HG02885 (cell line): ENCODE measurements around the gene ITSN1.
"Not testable (repeated sequence)": the region's sequence is repeated elsewhere in the genome, so short reads cannot be mapped to it uniquely, and the experiment has no call there.

Experiments used
- ATAC-seq: cut with Tn5 transposase; IDR thresholded peaks from one replicate; pipeline ENCODE4 v1.9.1; 2021; ENCODE audit warnings: mild to moderate bottlenecking; ENCODE audit not compliant: unreplicated experiment, poor library complexity

The ITSN1 gene

DNA sequence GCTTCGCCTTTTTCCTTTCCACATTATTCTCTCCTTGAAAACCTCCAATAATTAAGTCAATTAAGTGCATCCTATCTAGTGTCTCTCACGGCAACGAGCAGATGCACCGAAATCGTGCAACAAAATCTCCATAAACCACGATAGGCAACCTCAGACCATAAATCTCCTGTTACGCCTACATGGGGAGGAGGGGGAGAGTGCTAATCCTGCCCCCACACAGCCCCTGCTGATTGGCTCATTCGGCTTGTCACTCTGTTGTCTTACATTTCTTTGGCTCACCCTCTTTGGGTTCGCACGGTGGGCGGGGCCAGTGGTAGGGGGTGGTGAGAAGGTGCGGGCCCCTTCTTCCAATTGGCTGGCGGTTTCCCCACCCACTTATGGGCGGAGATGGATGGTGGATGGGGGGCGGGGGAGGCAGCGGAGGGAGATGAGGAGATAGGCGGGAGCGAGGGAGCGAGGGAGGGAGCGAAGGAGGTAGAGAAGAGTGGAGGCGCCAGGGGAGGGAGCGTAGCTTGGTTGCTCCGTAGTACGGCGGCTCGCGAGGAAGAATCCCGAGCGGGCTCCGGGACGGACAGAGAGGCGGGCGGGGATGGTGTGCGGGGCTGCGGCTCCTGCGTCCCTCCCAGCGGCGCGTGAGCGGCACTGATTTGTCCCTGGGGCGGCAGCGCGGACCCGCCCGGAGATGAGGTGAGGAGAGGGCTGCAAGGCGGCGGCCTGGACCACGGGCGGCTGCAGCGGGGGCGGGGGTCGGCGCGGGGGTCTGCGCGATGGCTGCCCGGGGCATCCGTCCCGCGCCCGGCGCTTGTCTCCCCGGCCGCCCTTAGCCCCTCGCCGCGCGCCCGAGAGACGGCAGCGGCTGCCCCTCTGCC is at the start of gene ITSN1:
ITSN1 (plus strand) TSS at position 475 of the 869 bp plus-strand sequence. CDS start 76,328 bp downstream, outside the sequence.
- ATAC-seq, result peak; percentile 84

DNA sequence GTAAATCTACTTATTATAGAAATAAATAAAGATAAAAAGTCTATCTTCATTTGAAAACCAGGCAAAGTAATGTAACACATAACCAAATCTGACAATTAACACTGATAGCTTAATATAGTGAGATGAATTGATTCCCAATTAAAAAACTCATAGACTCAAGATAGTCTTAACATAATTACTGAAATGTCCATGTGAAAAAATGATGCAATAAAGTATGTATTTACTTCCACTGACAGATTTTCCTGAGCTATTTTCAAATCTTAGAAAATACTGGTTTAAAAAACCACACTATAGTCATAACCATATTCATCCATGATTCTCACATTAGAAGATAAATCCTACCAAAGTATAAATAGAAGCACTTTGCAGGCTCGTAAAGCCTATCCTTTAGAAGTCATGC is 44.2 kb upstream of the ITSN1 start:
- no peak for ATAC-seq

DNA sequence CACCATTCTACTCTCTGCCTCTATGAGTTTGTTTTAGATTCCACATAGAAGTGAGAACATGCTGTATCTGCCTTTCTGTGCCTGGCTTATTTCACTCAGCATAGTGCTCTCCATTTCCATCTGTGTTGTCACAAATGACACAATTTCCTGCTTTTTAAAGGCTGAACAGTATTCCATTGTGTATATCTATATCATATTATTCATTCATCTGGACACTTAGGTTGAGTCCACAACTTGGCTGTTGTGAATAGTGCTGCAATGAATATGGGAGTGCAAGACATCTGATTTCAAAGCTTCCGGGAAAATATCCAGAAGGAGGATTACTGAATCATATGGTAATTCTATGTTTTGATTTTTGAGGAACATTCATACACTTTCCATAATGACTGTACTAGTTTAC is 33.7 kb upstream of the ITSN1 start:
- no peak for ATAC-seq

DNA sequence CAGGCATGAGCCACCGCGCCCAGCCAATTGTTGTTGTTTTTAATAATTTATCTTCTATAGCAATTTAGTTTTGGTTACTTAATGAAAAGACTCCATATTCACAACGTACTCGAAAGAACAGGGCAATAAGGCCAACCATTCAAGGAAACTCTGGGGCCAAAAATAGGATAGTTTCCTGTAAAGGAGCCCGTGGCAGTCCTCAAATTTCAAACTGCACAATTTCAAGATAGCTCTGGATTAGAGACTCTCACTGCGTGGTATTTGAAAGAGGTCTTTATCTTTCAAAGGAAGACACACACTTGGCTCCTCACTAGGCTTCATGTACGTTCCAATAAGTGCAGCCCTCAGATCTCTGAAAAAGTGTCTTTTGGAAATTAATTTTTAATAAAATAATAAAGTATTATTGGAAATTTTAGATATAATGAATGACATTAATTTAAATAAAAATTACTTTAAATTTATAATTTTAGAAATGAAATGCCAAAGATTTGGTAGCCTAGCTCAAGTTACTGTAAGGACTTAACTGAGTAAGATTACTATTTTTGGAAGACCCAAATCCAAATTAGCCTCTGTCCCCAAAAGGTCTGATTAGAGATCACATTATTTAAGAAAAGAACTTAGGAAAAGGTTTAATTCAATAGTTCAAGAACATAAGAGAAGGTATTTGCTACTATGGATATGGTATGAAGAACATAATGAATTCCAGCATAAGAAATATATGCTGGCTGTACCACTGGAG is 31.1 kb upstream of the ITSN1 start:
- ATAC-seq, result no peak

DNA sequence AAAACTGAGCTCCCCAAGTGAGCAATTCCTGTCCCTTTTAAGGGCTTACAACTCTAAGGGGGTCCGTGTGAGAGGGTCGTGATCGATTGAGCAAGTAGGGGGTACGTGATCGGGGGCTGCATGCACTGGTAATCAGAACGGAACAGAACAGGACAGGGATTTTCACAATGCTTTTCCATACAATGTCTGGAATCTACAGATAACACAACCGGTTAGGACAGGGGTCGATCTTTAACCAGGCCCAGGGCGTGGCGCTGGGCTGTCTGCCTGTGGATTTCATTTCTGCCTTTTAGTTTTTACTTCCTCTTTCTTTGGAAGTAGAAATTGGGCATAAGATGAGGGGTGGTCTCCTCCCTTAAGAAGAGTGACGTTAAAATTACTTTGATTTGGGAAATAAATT is 24.7 kb upstream of the ITSN1 start:
- ATAC-seq, result not testable (repeated sequence)

DNA sequence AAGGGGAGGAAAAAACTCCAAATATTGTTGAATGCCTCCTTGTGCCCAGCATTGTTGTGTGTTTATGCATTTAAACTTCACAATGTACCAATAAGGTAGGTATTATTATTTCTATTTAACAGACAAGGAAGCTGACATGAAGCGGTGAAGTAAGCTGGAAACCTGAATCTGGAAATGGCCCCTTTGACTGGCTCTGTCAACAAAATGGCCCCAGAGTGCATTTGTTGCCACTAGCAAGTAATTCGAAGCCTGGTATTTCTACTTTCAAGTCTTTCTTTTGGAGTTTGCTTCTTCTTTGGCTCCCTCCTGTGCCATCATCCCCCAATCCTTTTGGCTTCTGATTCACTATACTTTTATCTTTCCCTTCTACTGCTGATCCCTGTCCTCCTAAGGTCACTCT is 23.9 kb upstream of the ITSN1 start:
- ATAC-seq, result no peak

DNA sequence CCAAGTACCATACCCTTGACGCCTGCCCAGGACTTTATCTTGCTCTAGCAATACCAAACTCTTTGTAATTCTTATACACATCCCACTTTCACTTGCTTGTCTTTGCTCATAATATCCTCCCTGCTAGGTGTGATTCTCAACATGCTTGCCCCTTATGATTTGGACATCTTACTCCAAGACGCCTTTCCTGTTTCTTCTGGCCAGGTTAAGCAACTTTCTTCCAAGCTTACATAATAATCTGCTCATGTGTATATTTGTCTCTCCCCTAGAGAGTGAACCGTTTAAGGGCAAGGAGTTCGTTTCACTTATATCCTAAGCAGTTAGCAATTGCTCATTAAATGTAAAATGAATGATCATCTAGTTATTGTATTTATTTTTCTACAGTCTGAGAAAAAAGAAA is 22.6 kb upstream of the ITSN1 start:
- no peak for ATAC-seq

DNA sequence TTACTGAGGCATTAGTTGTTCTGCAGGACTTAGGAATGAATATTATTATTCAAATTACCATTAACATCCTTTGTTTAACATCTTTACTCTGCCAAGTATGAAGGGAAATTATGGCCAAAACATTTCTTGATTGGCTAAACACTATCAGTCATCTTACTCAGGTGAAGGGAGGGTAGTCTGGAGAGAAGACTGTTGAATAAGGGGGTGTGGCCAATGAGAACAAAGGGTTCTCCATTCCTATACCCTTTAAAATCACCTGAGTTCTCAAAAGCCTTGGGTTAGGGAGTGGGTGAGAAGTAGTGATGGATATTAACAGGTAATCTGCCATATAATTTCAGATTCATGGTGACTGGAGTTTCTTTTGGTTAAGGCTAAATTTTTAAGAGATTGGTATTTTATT is 20.0 kb upstream of the ITSN1 start:
- ATAC-seq, result no peak

DNA sequence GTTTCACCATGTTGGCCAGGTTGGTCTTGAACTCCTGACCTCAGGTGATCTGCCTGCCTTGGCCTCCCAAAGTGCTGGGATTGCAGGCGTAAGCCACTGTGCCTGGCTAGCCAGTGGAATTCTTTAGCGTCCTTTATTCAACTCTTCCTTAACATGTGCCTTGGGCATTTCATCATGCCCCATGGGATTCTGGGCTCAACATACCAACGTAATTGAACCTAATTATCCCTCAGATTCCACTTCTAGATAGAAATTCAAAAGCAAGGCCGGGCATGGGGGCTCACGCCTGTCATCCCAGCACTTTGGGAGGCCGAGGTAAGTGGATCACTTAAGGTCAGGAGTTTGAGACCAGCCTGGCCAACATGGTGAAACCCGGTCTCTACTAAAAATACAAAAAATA is 16.1 kb upstream of the ITSN1 start:
- not testable (repeated sequence) for ATAC-seq

DNA sequence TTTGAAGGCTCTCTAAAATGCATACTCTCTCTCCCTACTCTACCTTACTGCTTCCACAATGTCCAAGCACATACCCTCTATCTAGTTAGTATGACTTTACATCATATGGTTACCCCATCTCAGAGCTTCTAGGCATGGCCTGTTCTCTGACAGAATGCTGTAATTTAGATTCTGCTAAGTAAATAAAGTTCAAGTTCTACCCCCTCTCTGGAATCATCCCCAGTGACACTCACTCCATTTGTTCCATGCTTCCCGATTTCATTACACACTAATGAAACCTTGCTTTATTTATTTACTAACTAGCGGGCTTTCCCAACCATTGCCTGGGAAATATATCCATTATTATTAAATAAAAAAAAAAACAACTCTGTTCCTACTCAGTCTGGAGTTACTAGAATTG is 8.0 kb upstream of the ITSN1 start:
- ATAC-seq, result no peak

DNA sequence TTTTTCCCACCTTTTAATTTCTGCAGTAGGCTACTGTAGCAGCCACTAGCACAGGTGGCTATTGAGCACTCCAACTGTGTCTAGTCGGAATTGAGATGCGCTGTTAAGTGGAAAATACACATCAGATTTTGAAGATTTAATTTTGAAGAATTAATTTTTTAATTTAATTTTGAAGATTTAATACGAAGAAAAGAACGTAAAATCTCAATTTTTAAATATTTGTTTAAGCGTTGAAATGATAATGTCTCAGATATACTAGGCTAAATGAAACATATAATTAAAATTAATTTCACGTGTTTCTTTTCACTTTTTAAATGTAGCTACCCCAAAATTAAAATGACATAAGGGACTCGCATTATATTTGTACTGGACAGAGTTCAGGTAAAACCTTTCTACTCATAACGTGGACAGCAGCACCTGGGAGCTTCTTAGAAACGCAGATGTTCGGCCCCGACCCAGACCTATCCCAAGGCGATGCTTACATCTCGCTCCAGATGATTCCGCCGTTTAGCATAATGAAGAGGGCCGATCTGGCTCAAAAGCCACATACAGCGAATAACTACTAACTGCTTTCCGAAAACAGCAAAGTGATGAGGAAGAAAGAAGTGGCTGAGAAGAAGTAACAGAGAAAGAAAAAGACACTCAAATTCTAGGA is 1.5 kb upstream of the ITSN1 start:
- ATAC-seq, result no peak

DNA sequence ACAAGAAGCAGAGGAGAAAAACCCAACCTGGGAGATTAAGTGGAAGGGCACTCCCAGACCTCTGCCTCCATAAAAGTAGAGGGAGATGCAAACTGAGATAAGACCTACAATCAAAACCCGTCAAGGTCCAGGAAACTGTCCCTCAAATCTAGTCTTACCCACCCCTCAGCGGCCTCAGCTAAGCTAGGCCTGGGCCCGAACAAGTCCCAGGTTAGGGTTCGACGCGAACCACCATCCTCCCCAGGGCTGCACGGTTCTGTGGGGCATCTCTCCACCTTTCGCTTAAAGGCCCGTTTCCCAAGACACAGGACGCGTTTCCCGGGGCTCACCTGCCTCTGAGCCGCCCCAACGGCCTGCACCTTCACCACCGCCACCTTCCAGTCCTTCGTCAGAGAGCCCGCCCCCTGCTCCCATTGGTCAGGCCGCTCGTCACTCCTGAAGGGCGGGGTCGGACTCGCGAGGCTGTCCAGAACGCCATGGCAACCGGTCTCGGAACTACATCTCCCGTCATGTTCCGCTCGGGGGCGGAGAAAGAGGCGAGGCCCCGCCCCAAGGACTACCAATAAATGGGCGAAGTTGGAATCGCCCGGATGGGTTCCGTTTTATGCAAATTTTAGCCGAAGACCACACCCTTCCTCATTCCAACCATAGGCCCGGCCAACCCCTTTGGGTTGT is 812 bp upstream of the ITSN1 start, which contains the start of gene CRYZL1:
CRYZL1 (minus strand) TSS at position 390 of the 675 bp plus-strand sequence. CDS start 10,190 bp downstream, outside the sequence.
- peak; percentile 84 for ATAC-seq

DNA sequence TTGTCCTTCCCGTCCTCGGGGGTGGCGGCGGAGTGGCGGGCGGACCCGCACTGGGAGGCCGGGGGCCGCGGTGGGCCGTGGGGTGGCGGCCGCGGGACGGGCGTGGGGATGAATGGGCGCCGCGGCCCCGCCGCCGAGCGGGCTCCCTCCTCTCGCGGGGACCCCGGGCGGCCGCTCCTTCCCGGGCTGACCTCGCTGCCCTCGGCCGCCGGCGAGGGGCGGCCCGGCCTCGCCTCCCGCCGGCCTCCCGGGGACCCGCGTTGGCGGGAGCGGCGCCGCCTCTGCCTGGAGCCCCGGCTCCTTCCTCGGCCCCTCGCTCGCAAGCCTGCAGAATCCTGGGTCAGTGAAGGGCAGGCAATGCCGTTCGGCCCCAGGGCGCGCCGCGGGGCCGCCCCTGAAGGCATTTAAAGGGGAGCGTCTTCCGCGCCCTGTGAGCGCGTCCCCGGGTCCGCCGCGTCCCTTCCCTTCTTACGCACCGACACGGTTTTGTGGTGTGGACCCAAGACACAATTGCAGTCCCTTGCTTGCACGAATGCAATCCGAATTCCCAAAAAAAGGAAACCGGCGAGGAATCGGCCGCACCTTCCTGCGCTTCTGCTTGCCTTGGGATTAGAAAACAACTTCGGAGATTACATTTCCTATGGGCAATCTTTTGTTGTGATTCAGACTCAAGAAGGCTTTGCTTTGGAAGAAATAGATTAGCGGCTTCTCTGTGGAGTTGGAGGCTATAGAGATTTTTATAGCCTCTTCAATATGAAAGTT is 776 bp downstream of the ITSN1 start:
- no peak for ATAC-seq

DNA sequence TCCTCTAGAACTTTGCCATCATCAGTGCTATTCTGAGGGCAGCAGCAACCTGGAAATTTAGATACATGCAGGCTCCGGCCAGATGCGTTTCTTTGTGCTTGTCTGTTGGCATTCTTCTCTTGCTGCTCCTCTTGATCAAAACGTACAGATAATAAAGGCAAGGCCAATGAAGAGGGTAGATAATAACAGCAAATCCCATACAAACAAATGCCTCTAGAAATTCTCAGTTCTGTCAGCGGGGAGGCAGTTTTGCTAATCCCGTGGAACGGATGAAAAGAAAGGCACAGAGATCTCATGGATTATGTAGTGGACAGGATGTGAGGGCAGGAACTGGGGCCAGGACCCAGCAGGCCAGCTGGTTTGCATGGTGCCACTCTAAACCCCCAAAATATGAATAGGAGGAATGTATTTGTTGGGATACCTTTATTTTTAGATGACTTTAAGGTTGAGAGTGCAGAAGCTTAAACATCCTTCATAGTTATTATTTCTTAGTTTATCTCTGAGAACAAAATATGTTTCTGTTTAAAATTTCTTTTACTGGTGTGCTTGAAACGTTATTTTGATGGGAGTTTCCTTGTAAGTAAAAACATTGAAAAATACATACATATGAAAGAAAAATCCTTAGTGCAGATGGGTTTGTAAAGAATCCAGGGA is 1.5 kb downstream of the ITSN1 start:
- no peak for ATAC-seq

DNA sequence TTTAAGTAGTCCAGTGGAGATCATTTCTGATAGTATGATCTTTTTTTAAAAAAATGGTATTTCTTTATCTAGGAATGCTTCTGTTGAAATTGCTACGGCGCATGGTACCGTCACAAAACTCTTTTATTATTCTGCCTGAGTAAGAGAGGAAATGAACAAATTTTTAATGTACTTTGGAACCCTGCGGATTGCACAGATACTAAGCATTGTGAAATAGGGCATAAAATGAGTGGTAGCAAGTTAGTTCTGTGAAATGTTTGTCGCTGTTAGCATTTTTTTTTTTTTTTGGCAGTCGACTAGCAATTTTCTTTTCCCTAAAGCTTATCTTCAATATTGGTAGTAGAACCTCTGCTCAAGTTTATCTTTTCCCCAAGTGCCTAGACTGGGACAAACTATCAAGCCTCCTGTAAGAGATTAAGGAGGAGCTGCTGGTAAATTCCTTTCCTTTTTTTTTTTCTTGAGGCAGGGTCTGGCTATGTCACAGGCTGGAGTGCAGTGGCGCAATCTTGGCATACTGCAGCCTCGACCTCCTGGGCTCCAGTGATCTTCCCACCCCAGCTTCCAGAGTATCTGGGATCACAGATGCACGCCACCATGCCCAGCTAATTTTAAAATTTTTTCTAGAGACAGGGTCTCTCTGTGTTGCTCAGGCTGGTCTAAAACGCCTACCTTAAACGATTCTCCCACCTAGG is 2.2 kb downstream of the ITSN1 start:
- ATAC-seq, result no peak

DNA sequence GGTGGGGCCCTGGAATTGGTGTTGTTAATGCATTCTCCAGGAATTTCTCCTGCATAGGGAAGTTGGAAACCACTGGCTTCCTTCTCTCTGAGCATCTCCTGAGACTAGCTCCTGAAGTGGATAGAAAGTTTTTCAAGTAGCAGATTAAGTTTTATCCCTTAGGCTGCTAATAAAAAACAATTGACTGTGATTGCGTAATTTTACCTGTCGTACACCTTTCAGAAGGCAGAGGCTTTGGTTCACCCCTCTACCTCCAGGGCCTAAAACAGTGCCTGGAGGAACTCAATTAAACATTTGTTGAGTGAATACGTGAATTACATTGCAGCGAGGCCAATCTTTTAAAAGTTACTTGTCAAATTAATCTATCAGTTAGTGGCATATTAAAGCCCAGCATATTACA is 3.4 kb downstream of the ITSN1 start:
- ATAC-seq, result no peak

DNA sequence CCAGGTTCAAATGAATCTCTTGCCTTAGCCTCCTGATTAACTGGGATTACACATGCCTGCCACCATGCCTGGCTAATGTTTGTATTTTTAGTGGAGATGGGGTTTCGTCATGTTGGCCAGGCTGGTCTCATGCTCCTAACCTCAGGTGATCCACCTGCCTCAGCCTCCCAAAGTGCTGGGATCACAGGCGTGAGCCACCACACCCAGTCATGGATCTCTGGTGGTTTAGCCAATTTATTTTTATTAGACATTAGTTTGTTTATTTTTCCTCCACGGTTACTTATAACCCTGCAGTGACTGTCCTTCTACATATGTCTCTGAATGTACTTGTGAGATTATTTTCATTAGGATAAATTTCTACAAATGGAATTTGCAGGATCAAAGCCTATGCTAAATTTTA is 5.3 kb downstream of the ITSN1 start:
- no peak for ATAC-seq

DNA sequence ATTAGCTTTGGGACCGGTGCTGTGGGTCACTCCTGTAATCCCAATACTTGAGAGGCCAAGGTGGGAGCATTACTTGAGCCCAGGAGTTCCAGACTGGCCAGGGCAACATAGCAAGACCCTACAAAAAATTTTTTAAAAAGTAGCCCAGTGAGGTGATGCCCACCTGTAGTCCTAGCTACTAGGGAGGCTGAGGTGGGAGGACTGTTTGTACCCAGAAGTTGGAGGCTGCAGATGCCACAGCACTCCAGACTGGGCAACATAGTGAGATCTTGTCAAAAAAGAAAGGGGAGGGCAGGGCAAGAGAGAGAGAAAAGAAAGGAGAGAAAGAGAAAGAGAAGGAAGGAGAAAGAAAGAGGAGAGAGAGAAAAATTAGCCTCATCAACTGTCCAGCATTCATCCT is 6.3 kb downstream of the ITSN1 start:
- no peak for ATAC-seq

DNA sequence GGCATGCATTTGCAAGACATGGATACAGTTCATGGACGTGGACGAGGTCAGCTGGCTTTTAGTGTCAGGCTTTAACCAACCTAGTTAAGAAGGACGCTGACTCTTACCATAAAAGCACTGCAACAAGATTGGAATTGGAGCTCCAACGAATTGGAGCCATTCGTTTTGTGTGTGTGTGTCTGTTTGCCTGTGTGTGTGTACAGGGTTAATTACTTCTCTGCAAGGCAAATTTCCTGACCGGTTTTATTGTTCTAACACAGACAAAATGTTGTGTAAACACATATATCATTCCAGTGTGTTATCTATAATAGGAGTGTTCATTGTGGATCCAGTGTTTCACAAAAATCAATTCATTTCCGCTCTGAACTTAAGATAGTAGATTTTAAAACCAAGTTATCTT is 7.9 kb downstream of the ITSN1 start:
- no peak for ATAC-seq
